HG03159 (cell line): ENCODE results near the gene MMP25.
A peak's percentile ranks its signal among the peaks of the same experiment; 100 is the strongest.

Experiments used
- ATAC-seq: cut with Tn5 transposase; IDR thresholded peaks from one replicate; pipeline ENCODE4 v1.9.1; 2021; ENCODE audit warnings: mild to moderate bottlenecking, moderate library complexity; ENCODE audit not compliant: unreplicated experiment

MMP25 gene, protein sequence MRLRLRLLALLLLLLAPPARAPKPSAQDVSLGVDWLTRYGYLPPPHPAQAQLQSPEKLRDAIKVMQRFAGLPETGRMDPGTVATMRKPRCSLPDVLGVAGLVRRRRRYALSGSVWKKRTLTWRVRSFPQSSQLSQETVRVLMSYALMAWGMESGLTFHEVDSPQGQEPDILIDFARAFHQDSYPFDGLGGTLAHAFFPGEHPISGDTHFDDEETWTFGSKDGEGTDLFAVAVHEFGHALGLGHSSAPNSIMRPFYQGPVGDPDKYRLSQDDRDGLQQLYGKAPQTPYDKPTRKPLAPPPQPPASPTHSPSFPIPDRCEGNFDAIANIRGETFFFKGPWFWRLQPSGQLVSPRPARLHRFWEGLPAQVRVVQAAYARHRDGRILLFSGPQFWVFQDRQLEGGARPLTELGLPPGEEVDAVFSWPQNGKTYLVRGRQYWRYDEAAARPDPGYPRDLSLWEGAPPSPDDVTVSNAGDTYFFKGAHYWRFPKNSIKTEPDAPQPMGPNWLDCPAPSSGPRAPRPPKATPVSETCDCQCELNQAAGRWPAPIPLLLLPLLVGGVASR

DNA sequence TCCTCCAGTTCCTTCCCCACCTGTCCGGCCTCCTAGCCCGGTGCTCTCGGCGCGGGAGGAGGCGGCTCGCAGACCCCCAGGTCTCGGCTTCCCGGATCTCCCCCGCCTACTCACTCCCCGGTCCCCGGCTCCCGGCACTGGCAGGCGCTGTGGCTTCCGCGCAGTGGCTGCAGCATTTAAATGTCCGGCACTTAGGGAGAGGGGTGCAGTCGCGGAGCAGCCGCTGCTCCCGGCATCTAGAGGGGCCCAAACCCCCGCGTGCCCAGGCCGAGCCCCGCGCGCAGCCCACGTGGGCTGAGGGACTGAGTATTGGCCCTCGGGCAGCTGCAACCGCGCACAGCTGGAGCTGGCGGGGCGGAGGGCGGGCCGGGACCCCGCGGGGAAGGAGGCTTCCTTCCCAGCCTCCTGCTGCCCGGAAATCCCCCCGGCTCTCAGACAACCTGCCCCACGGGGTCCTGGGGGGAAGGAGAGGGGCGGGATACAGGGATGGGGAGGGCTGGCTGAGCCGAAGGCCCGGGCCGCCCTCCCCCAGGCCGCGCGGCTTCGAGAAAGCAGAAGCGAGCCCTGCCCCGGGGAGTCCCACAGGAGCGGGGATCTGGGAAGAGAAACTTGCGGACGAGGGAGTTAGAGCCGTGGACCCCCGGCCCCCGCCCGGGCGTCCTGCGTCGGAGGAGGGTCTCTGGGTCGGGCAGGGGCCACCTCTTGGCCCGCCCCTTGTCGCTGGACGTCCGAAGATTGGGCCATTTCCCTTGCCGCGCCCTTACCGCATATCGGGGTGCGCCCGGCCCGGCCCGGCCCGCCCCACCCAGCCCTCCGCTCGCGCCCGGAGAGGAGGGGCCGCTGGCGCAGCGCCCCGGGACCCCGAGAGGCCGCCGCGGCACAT lies at the start of gene MMP25:
Gene MMP25 (plus strand): TSS at position 804 of the 883 bp plus-strand sequence. CDS start 357 bp downstream, outside the sequence.
- no peak for ATAC-seq

DNA sequence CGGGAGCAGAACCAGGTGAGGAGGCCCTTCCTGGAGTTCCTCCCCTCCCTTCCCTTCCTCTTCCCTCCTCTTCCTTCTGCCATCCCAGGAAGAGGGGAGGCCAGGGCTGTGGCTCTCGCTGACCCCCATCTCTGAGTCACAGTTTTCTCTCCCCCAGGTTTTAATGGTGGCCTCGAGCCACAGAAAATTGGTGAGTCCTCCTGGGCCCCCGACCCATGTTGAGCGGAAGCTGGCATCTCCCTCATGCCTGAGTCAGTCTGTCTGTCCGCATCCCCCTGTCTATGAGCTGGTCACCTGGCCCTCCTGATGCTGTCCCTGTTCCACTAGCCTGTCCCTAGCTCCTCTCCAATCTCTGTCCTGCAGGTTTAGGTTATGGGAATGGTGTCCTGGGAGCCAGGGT lies 46.4 kb upstream of the MMP25 start:
- ATAC-seq = no peak

DNA sequence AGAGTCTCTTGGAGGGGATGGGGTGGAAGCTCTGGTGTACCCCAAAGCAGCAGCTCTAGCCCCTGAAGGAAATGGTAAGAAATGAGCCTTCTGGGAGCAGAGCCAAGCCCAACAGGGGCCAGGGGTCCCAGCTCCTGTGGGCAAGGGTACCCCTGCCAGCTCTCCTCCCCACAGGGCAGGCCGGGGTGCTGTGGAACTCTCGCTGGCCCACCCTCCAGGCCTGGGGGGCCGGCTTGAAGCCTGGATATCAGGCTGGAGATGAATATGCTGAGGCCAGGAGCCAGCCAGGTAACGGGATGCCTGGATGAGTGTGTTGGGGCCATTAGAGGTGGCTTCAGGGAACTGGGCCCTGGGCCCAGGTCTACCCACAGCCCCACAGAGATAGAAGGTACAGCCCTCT lies 45.8 kb upstream of the MMP25 start:
- ATAC-seq = no peak

DNA sequence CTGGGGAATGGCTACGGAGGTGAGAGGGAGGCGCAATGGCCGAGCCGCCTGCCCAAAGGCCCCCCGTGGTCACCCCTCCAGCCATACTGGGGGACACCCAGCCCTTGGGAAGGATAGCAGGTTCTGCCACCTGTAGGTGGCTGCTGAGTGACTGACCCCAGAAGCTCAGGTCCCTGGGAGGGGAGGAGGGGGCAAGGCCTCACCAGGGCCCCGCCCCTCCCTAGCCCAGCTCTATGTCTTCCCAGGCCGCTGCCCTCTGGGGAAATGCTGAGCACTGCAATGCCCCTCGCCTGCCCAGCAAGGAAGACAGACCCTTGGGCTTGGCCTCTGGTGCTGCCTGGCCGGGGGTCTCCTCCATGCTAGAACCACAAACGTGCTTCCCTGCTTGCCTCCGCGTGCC lies 45.0 kb upstream of the MMP25 start:
- ATAC-seq = no peak

DNA sequence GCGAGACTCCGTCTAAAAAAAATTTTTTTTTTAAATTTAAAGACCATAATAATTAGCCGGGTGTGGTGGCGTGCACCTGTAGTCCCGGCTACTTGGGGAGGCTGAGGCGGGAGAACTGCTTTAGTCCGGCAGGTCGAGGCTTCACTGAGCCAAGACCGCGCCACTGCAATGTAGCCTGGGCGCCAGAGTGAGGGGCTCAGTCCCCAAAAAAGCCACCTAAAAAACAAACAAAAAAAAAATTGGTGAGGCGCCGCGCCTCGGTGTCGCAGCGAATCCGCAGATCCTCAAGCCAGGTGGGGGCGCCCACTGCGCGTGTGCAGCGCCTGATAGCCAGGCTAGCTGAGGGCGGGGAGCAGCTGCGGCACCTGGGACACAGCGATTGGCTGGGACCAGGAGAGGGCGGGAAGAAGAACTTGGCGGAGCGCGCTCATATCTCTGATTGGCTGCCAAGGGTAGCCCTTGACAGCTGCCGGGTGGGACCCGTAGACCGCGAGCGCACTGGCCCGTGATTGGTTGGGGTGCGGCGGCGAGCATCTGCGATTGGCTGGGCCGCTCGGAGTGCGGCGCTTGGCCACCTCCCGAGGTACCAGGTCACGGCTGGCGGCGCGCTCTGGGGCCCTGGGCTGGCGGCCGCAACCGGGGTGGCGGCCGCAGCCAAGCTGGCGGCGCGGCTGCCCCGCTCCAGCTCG lies 42.6 kb upstream of the MMP25 start:
- peak; percentile 89 for ATAC-seq

DNA sequence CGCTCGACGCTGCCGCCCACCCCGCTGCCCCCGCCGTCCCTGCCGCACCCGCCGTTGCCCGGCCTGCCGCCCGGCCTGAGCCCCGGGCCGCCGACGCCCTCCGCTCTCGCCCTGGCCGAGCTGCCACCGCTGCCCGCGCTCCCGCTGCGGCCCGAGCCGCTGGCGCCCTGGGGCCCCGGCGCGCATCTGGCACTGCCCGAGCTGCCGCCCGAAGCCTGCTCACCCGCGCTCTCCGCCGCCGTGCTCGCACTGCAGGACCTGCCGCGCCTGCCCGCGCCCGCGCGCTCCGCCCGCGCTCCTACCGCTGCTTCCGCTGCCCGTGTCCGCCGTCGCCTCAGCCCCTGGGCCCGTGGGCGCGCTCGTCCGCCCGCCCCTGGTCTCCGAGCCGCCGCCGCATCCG lies 42.0 kb upstream of the MMP25 start:
- peak; percentile 9 for ATAC-seq

DNA sequence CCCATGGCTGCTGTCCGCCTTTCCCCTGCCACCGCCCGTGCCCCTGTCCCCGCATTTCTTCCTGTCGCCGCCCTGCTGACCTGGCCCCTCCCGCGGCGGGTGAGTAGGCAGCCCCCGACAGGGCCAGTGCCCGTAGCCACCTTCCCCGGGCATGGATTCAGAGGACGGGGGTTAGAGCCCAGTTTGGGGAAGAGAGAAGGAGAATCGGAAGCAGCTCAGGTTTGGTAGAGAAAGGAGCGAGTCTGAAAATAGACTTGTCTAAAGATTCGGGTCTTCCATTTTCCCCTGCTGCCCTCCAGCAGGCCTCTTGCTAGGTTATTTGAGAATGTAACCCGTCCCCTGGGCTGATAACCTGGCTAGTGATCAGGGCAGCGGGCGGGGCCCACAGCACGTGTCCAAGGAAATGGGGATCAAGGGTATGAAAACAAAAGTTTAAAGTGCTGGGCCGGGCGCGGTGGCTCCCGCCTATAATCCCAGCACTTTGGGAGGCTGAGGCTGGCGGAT lies 41.5 kb upstream of the MMP25 start:
- no peak for ATAC-seq

DNA sequence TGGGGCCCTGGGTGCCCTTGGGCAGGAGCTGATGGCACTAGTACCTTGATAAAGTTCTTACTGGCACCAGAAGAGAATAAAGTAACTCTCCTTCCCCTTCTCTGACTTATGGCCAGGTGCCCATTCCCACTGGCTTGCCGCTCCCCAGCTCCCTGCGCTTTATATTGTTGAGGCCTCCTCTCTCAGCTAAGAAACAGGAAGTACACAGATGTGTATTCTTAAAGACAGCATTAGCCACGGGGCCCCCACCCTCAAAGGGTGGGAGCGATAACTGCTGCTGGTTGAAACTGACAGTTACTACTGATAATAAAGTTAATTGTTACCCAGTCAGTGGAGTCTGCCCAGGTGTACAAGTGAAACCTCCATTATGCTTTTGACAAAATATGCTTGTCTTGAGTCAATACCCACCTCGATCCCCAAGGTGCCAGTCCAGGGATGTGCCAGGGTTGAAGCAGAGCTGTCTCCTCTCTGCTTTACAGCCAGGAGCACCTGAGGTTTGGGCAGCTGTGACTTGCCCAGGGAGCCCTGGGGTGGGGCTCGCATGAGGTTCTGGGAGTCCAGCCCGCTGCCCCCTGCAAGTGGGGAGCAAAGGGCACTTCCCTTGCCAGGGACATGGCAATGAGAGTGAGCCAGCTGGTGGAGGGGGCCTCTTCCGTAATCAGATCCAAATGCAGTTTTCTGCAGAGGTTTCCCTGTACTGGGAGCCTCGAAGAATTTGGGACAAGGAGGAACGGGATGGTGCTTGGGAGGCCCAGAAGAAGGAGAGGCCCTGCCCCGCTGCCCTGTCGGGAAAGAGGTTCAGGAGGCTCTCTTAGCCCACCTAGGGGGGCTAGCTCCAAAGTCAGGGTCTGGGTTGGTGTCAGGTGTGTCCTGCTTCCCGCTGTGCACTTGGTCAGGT lies 39.1 kb upstream of the MMP25 start:
- ATAC-seq = no peak

DNA sequence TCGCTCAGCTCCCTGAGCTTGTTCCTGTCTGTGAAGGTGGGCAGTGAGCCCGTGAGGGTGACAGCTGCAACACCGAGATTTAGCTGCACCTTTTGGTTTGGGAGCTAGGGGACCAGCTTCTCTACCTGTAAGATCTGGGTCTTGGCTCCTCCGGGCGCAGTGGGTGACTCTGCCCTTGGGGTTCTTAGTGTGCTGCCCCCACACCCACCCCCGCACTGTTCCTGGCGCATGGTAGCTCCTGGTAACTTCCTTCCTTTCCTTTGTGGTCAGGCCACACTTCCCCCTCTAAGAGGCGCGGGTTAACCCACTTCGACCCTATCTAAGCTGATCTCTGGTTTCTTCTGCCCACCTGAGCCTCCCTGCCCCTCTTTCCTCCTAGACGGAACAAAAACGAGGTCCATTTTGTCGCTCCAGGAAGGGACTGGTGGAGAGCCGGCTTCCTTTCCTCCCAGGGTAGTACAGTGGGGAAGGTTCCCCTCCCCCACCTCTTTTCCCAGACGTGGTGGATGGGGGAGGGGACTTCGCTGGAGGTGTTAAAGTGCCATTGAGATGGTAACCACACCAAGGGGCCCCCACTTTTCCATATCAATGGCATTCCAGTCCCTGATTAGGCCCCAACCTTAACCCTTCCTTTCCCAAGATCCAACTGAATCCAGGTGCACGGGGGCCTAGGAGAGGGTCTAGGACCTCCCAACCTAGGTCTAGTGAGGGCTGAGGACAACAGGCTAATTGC lies 38.2 kb upstream of the MMP25 start:
- no peak for ATAC-seq

DNA sequence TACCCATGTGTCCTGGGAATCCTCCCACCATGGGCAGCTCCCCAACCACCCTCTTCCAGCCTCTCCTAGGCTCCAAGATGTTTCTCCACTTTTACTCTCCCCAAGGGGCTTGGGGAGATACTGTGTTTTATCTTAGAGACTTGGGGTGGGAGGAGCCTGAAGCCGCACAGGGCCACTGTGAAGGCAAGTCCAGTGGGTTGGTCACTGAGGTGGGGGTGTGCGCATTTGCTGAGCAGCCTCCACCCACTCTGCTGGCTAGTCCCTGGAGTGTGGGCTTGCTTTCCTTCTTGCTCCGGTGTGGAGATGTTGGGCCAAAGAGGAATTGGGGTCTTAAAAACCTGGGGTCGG lies 37.7 kb upstream of the MMP25 start:
- no peak for ATAC-seq

DNA sequence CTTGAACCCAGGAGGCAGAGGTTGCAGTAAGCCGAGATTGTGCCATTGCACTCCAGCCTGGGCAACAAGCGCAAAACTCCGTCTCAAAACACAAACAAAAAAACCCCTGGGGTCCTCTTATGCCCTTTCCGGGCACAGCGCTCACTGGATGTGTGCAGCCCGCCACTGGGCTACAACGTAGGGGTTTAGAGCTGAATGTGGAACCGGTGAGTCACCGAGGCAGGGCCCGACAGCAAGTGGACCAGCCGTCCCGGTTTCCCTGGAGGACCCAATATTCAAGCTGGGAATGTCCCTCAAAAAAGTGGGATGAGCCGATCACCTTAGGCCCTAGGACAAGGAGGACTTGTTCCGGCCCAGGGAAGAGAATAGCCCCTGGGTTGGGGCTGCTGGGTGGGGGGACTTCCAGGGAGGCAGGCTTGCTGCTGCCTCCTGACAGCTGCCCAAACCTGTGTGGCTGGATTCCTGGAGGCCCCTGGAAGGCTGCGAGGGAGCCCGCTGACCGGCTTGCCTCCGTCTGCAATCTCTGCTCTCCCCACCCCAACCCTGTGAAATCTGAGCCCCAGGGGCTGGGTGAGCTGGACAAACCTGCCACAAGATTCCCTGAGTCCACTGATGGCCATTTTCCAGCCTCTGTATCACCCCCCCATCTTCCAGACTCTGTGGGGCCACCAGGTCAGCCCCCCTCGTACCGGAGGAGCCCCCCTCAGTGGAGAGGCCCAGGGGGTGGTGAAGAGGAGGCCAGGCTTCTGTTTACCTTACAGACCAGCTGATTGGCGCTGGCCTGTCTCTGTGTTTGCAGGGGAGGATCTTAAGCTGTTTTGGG lies 36.6 kb upstream of the MMP25 start:
- ATAC-seq = no peak

DNA sequence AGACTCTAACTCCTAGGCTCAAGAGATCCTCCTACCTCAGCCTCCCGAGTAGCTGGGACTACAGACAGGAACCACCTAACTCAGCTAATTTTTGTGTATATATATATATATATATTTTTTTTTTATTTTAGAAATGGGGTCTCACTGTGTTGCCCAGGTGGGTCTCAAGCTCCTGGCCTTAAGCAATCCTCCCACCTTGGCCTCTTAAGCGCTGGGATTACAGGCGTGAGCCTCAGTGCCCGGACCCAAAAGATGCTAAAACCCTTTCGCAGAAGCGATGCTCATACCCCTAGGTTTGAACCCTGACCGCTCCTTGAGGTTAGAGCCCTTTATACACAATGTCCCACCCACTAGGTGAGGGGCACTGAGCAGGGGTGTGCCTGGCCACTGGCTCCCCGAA lies 35.9 kb upstream of the MMP25 start:
- ATAC-seq = no peak

DNA sequence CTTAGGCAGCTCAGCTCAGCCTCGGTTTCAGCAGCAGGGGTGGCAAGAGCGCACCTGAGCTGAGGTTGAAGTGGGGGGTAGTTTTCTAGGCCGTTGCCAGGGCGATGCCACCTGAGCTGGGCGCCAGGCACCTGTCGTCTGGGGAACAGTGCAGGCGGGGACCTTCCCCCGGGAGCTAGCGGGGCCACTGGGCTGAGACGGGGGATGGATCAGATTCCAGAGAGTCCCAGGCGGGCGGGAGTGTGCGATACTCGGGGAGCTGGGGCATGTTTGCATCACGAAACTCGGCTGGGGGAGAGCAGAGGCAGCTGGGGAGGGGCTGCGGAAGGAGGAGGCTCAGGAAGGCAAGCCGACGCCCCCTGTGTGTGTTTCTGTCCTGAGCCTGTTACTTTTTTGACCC lies 34.1 kb upstream of the MMP25 start:
- ATAC-seq = no peak

DNA sequence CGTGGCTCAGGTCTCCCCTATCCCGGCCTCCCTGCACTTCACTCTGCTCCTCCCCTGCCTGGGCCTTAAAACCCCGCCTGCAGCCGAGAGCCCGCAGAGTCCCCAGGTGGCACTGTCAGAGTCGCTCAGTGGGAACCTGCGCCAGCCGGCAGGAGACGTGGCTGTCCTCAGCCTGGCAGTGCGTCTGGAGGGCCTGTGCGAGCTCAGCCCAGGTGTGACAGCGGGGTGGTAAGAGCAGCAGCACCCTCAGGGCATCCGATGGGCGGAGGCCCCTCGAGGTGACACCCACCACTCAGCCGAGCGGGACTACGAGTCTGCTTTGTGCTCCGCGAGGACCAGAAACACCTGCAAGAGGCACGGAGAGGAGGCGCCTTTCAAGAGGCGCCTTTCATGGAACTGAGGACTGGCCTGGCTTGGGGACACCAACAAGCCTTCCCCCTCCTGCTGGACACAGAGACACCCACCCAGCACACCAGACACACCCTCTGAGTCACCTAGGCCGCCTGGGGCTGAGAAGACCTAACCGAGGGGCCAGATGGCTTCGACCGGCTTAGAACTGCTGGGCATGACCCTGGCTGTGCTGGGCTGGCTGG lies 33.4 kb upstream of the MMP25 start, which contains the start of gene CLDN9:
Gene CLDN9 (plus strand): TSS at position 96 of the 593 bp plus-strand sequence. CDS start 440 bp downstream, at position 536.
- no peak for ATAC-seq

DNA sequence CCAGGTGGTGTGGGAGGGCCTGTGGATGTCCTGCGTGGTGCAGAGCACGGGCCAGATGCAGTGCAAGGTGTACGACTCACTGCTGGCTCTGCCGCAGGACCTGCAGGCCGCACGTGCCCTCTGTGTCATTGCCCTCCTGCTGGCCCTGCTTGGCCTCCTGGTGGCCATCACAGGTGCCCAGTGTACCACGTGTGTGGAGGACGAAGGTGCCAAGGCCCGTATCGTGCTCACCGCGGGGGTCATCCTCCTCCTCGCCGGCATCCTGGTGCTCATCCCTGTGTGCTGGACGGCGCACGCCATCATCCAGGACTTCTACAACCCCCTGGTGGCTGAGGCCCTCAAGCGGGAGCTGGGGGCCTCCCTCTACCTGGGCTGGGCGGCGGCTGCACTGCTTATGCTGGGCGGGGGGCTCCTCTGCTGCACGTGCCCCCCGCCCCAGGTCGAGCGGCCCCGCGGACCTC lies 32.8 kb upstream of the MMP25 start:
- no peak for ATAC-seq

DNA sequence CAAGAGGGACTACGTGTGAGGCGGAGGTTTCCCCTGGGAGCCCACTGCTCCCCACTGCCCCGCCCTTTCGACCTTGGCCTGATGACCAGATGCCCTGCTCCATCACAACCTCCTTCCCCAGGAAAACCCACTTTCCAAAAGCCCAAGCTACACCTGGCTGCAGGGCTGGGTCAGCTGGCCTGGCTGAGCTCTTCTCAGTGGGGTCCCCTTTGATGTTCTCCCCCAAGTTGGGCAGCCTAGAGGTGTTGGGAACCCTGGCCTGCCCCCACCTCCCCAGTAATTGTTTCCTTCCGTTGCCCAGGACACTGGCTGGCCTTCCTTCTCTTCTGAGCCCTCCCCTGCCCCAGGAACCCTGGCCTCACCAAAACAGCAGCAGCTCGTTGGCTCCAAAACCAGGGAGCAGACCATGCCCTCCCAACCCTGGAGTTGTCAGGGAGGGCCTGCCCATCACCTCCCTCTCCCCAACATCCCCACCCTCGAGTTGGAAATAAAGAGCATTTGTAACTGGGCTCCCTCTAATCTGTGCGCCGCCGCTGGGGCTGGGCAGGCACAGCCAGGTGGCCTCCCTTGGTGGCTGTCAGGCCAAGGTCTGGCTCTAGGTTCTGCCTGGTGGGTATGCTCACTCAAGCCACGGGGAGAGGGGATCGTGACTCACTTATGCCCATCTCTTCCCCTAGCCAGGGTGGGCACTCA lies 32.2 kb upstream of the MMP25 start:
- ATAC-seq = no peak

DNA sequence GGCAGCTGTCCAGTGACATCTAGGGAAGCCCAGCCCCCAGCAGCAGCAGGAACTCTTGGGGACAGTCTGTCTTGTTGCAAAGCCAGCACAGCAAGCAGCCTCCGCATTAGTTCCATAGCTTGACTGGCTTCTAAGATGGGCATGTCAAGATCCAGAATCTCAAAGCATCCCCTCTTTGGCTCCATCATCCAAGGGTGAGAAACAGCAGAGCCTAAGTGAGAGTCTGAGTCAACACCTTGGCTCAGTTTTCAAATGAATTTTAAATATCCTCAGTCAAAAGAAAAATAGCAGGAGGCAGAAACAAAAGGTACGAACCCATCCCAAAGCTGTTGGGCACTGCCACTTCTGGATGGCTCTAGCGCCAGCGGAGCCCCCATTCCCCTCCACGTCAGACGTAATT lies 31.4 kb upstream of the MMP25 start:
- ATAC-seq = no peak
